Immature natural killer cell (primary cell): ENCODE results near the gene LRRC7. TPM values are rescaled to one million over a fixed set of nuclear protein-coding genes. Genes with fewer than 3 reads are reported as not detected.
"Not testable (repeated sequence)": the region's sequence is repeated elsewhere in the genome, so short reads cannot be mapped to it uniquely, and the experiment has no call there.

Experiments used
- DNase-seq, 3 donors: peaks; one replicate each; pipeline ENCODE4 v3.0.0; 2022; ENCODE audit warnings: mixed read lengths in 1 of 3
- H3K27ac Mint-ChIP-seq, 6 donors: one replicate each; pipeline ENCODE4 v1.8.0; 2020; ENCODE audit warnings: mixed read lengths in 6 of 6, mild to moderate bottlenecking in 5 of 6, inconsistent platforms in 4 of 6, moderate library complexity in 3 of 6
- H3K27me3 Mint-ChIP-seq, 3 donors: one replicate each; pipeline ENCODE4 v1.8.0; 2020 to 2021; ENCODE audit warnings: low read depth in 3 of 3, mild to moderate bottlenecking in 3 of 3, mixed read lengths in 3 of 3, moderate library complexity in 3 of 3, inconsistent platforms in 1 of 3
- H3K36me3 Mint-ChIP-seq, 3 donors: one replicate each; pipeline ENCODE4 v1.8.0; 2020; ENCODE audit warnings: mixed read lengths in 3 of 3, inconsistent platforms in 2 of 3, mild to moderate bottlenecking in 2 of 3
- H3K4me1 Mint-ChIP-seq, 2 donors: one replicate each; pipeline ENCODE4 v1.8.0; 2020; ENCODE audit warnings: inconsistent platforms in 2 of 2, mild to moderate bottlenecking in 2 of 2, mixed read lengths in 2 of 2, moderate library complexity in 1 of 2
- H3K4me3 Mint-ChIP-seq, 5 donors: one replicate each; pipeline ENCODE4 v1.8.0; 2020; ENCODE audit warnings: mild to moderate bottlenecking in 5 of 5, mixed read lengths in 5 of 5, inconsistent platforms in 3 of 5, moderate library complexity in 3 of 5
- H3K9me3 Mint-ChIP-seq, 6 donors: one replicate each; pipeline ENCODE4 v1.8.0; 2020; ENCODE audit warnings: mild to moderate bottlenecking in 6 of 6, mixed read lengths in 6 of 6, inconsistent platforms in 4 of 6, moderate library complexity in 3 of 6
- polyA plus RNA-seq, 3 donors: library from polyadenylated mRNA; unstranded; fragments of 300-500 nt; fragmentation: Illumina TruSeq; gene quantifications; one replicate each; pipeline ENCODE4 v1.2.3, GENCODE V29; 2021

Gene LRRC7
- polyA plus RNA-seq, 3 donors from 2014 or later: 0.36 TPM; not detected in 2

- Mint-ChIP-seq H3K4me3 (no peak overlapping the region), H3K27ac (no peak overlapping the region), H3K27me3 (no peaks in the 10 kb centered on the region), H3K4me1 (no peaks in the 10 kb centered on the region), H3K36me3 (no peaks in the 10 kb centered on the region), H3K9me3 (peaks cover 4 to 12% (median 10%) of the 10 kb centered on the region in 6 donors)
- no peak for DNase-seq
These were observed 347.4 kb downstream of the LRRC7 start for GRCh38 chr1:69914976-69915765.

GRCh38 chr1:69919129-69919921, 351.6 kb downstream of the LRRC7 start:
- Mint-ChIP-seq H3K36me3 (peaks cover 0 to 3% (median 3%) of the 10 kb centered on the region in 3 donors), H3K9me3 (peaks cover 9 to 29% (median 15%) of the 10 kb centered on the region in 6 donors), H3K4me3 (no peak overlapping the region), H3K4me1 (no peaks in the 10 kb centered on the region), H3K27me3 (no peaks in the 10 kb centered on the region), H3K27ac (no peak overlapping the region)
- DNase-seq: no peak

- H3K9me3 Mint-ChIP-seq: peaks cover 9 to 27% (median 14%) of the 10 kb centered on the region in 6 donors
- no peaks in the 10 kb centered on the region for H3K27me3 Mint-ChIP-seq
- H3K27ac Mint-ChIP-seq: no peak overlapping the region
- no peak for DNase-seq
- H3K4me1 Mint-ChIP-seq: no peaks in the 10 kb centered on the region
- H3K36me3 Mint-ChIP-seq: peaks cover 0 to 3% (median 3%) of the 10 kb centered on the region in 3 donors
- H3K4me3 Mint-ChIP-seq: no peak overlapping the region
These were observed 352.2 kb downstream of the LRRC7 start for GRCh38 chr1:69919922-69920273.

GRCh38 chr1:69920426-69920825, 352.7 kb downstream of the LRRC7 start:
- no peaks in the 10 kb centered on the region for H3K27me3 Mint-ChIP-seq
- peaks cover 0 to 3% (median 3%) of the 10 kb centered on the region in 3 donors for H3K36me3 Mint-ChIP-seq
- H3K4me1 Mint-ChIP-seq: no peaks in the 10 kb centered on the region
- no peak overlapping the region for H3K27ac Mint-ChIP-seq
- no peak for DNase-seq
- no peak overlapping the region for H3K4me3 Mint-ChIP-seq
- peaks cover 9 to 25% (median 13%) of the 10 kb centered on the region in 6 donors for H3K9me3 Mint-ChIP-seq

GRCh38 chr1:69921486-69921885, 353.8 kb downstream of the LRRC7 start:
- Mint-ChIP-seq H3K36me3 (peaks cover 0 to 3% (median 3%) of the 10 kb centered on the region in 3 donors), H3K4me3 (no peak overlapping the region), H3K27me3 (no peaks in the 10 kb centered on the region), H3K27ac (no peak overlapping the region), H3K9me3 (peaks cover 10 to 25% (median 13%) of the 10 kb centered on the region in 6 donors), H3K4me1 (no peaks in the 10 kb centered on the region)
- DNase-seq: no peak

GRCh38 chr1:69928234-69928633, 360.5 kb downstream of the LRRC7 start:
- not testable (repeated sequence) for H3K27me3 Mint-ChIP-seq, H3K36me3 Mint-ChIP-seq, H3K4me1 Mint-ChIP-seq, H3K27ac Mint-ChIP-seq, H3K4me3 Mint-ChIP-seq, DNase-seq
- H3K9me3 Mint-ChIP-seq: peaks cover 11 to 38% (median 26%) of the 10 kb centered on the region in 6 donors

- H3K27ac Mint-ChIP-seq: no peak overlapping the region
- H3K27me3 Mint-ChIP-seq: peaks cover 0 to 3% (median 2%) of the 10 kb centered on the region in 3 donors
- no peaks in the 10 kb centered on the region for H3K36me3 Mint-ChIP-seq
- no peak for DNase-seq
- no peak overlapping the region for H3K4me3 Mint-ChIP-seq
- H3K4me1 Mint-ChIP-seq: no peaks in the 10 kb centered on the region
- H3K9me3 Mint-ChIP-seq: peaks cover 15 to 43% (median 27%) of the 10 kb centered on the region in 6 donors
These were observed 361.8 kb downstream of the LRRC7 start for GRCh38 chr1:69929308-69930057.

- H3K4me3 Mint-ChIP-seq: no peak overlapping the region
- DNase-seq: no peak
- H3K27ac Mint-ChIP-seq: no peak overlapping the region
- peaks cover 15 to 43% (median 28%) of the 10 kb centered on the region in 6 donors for H3K9me3 Mint-ChIP-seq
- peaks cover 0 to 3% (median 2%) of the 10 kb centered on the region in 3 donors for H3K27me3 Mint-ChIP-seq
- no peaks in the 10 kb centered on the region for H3K36me3 Mint-ChIP-seq
- H3K4me1 Mint-ChIP-seq: no peaks in the 10 kb centered on the region
These were observed 362.7 kb downstream of the LRRC7 start for GRCh38 chr1:69930396-69930795.

GRCh38 chr1:69932760-69933159, 365.0 kb downstream of the LRRC7 start:
- Mint-ChIP-seq H3K27ac (no peak overlapping the region), H3K36me3 (no peaks in the 10 kb centered on the region), H3K9me3 (peaks cover 16 to 47% (median 25%) of the 10 kb centered on the region in 6 donors), H3K27me3 (peaks cover 0 to 3% (median 2%) of the 10 kb centered on the region in 3 donors), H3K4me1 (no peaks in the 10 kb centered on the region), H3K4me3 (no peak overlapping the region)
- DNase-seq: no peak

- DNase-seq: no peak
- no peak overlapping the region for H3K4me3 Mint-ChIP-seq
- peaks cover 2 to 50% (median 17%) of the 10 kb centered on the region in 6 donors for H3K9me3 Mint-ChIP-seq
- no peak overlapping the region for H3K27ac Mint-ChIP-seq
- H3K36me3 Mint-ChIP-seq: no peaks in the 10 kb centered on the region
- no peaks in the 10 kb centered on the region for H3K27me3 Mint-ChIP-seq
- H3K4me1 Mint-ChIP-seq: no peaks in the 10 kb centered on the region
These were observed 372.5 kb downstream of the LRRC7 start for GRCh38 chr1:69940231-69940630.

GRCh38 chr1:69940816-69941215, 373.1 kb downstream of the LRRC7 start:
- Mint-ChIP-seq H3K4me1 (no peaks in the 10 kb centered on the region), H3K27ac (no peak overlapping the region), H3K4me3 (no peak overlapping the region), H3K36me3 (no peaks in the 10 kb centered on the region), H3K27me3 (no peaks in the 10 kb centered on the region), H3K9me3 (peaks cover 2 to 50% (median 18%) of the 10 kb centered on the region in 6 donors)
- DNase-seq: no peak

- Mint-ChIP-seq H3K27me3 (peaks cover 0 to 1% (median 0%) of the 10 kb centered on the region in 3 donors), H3K9me3 (peaks cover 2 to 46% (median 17%) of the 10 kb centered on the region in 6 donors)
- no peak for DNase-seq
These were observed 375.3 kb downstream of the LRRC7 start for GRCh38 chr1:69943030-69943429.

GRCh38 chr1:69946935-69947334, 379.2 kb downstream of the LRRC7 start:
- Mint-ChIP-seq H3K36me3 (no peaks in the 10 kb centered on the region), H3K4me1 (no peaks in the 10 kb centered on the region), H3K27me3 (peaks cover 0 to 1% (median 0%) of the 10 kb centered on the region in 3 donors), H3K9me3 (peaks cover 12 to 51% (median 23%) of the 10 kb centered on the region in 6 donors), H3K4me3 (no peak overlapping the region), H3K27ac (no peak overlapping the region)
- DNase-seq: no peak

More at GRCh38 chr1:69943030-69943429, 375.3 kb downstream of the LRRC7 start:
- Mint-ChIP-seq H3K36me3 (no peaks in the 10 kb centered on the region), H3K4me3 (no peak overlapping the region), H3K27ac (no peak overlapping the region), H3K4me1 (no peaks in the 10 kb centered on the region)
